Measurements from ENCODE around the gene RIPPLY2. TPM values are rescaled to one million over a fixed set of nuclear protein-coding genes. Genes with fewer than 3 reads are reported as not detected.

The RIPPLY2 gene
- total and polyA plus RNA-seq, 2 of the 4 experiments (the other 2 are of a cell fraction) = 0.32 TPM; not detected in 1

- DNase-seq (no peak), ATAC-seq (ENCODE audit: low read depth) (no peak)
- Histone ChIP-seq H3K27ac (ENCODE audit: insufficient read depth, low read length) (no peak overlapping the region), H3K36me3 (ENCODE audit: control insufficient read depth, insufficient read depth, low read length) (no peaks in the 10 kb centered on the region), H2BK120ac (ENCODE audit: low read depth, low read length) (no peak overlapping the region), H2AK9ac (replicated peaks; ENCODE audit: low read depth, low read length, poor library complexity) (no peak overlapping the region), H3K4me1 (ENCODE audit: control insufficient read depth, insufficient read depth, low read length) (no peaks in the 10 kb centered on the region), H3K14ac (replicated peaks; ENCODE audit: low read depth, low read length) (no peak overlapping the region), H3K9me3 (ENCODE audit: control insufficient read depth, insufficient read depth, low read length) (no peaks in the 10 kb centered on the region), H4K8ac (ENCODE audit: low read depth in 2 of 2, low read length in 2 of 2) (no peak overlapping the region), H3K56ac (ENCODE audit: extremely low read depth, insufficient read depth, low read length) (no peak overlapping the region), H3K4me3 (ENCODE audit: insufficient read depth, low read depth, low read length) (no peak overlapping the region), H4K5ac (ENCODE audit: low read depth, low read length) (no peak overlapping the region), H2AK5ac (ENCODE audit: low read depth, low read length) (no peak overlapping the region), H2BK20ac (ENCODE audit: low read depth, low read length) (no peak overlapping the region), H3K9me1 (ENCODE audit: insufficient read depth, low read length) (no peaks in the 10 kb centered on the region), H3K4ac (ENCODE audit: low read depth, low read length) (no peak overlapping the region), H3K23ac (ENCODE audit: low read depth, low read length) (no peak overlapping the region), H3K4me2 (ENCODE audit: low read depth, low read length) (no peak overlapping the region), H3K18ac (ENCODE audit: low read depth, low read length) (no peak overlapping the region), H4K20me1 (ENCODE audit: insufficient read depth, low read length) (no peaks in the 10 kb centered on the region), H3K9ac (ENCODE audit: low read depth, low read length) (no peak overlapping the region), H2AFZ (replicated peaks; ENCODE audit: low read length, poor library complexity) (no peak overlapping the region), H4K91ac (ENCODE audit: insufficient read depth, low read depth, low read length) (no peak overlapping the region), H3K79me1 (ENCODE audit: low read depth in 1 of 2, low read length in 2 of 2) (no peaks in the 10 kb centered on the region), H2BK15ac (ENCODE audit: low read depth, low read length) (no peak overlapping the region), H3K27me3 (ENCODE audit: control insufficient read depth, insufficient read depth, low read length) (no peaks in the 10 kb centered on the region), H2BK5ac (ENCODE audit: low read depth, low read length, poor library complexity, severe bottlenecking) (no peak overlapping the region)
- dilution Hi-C loops (cut with HindIII; ENCODE audit: low sequenced_read_pairs, unreplicated experiment) (no loop called here), in situ Hi-C loops (cut with MboI; ENCODE audit: low sequenced_read_pairs) (no loop called here), intact Hi-C loops (cut with micrococcal nuclease) (no loop called here)
- TF ChIP-seq RFX5 (IDR thresholded peaks at IDR 0.05; ENCODE audit: low read depth, low read length) = no peak
- no peak for TF ChIP-seq RAD21 (IDR thresholded peaks at IDR 0.05; ENCODE audit: low read length)
- TF ChIP-seq SMC3 (IDR thresholded peaks at IDR 0.05; ENCODE audit: low read depth, low read length) = no peak
- TF ChIP-seq MAZ (IDR thresholded peaks at IDR 0.05; ENCODE audit: borderline replicate concordance, low read depth, low read length) = no peak
- no peak for TF ChIP-seq BHLHE40 (IDR thresholded peaks at IDR 0.05; ENCODE audit: low read depth, low read length)
- TF ChIP-seq, protein P1, sequence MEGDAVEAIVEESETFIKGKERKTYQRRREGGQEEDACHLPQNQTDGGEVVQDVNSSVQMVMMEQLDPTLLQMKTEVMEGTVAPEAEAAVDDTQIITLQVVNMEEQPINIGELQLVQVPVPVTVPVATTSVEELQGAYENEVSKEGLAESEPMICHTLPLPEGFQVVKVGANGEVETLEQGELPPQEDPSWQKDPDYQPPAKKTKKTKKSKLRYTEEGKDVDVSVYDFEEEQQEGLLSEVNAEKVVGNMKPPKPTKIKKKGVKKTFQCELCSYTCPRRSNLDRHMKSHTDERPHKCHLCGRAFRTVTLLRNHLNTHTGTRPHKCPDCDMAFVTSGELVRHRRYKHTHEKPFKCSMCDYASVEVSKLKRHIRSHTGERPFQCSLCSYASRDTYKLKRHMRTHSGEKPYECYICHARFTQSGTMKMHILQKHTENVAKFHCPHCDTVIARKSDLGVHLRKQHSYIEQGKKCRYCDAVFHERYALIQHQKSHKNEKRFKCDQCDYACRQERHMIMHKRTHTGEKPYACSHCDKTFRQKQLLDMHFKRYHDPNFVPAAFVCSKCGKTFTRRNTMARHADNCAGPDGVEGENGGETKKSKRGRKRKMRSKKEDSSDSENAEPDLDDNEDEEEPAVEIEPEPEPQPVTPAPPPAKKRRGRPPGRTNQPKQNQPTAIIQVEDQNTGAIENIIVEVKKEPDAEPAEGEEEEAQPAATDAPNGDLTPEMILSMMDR (conservative IDR thresholded peaks at IDR 0.05; ENCODE audit: low read depth, low read length) = no peak
- TF ChIP-seq USF2 (IDR thresholded peaks at IDR 0.05; ENCODE audit: low read depth, low read length) = no peak
- TF ChIP-seq NFE2L2 (IDR thresholded peaks at IDR 0.05; ENCODE audit: low read depth, low read length) = no peak
- no peak for TF ChIP-seq CHD1 (IDR thresholded peaks at IDR 0.05; ENCODE audit: low read depth, low read length)
- no peak for TF ChIP-seq RCOR1 (IDR thresholded peaks at IDR 0.05; ENCODE audit: insufficient replicate concordance, low read length)
- no peak for TF ChIP-seq FOS (IDR thresholded peaks at IDR 0.05; ENCODE audit: low read depth, low read length)
- ChIA-PET POLR2A (ENCODE audit: unreplicated experiment) (no interaction called here), CTCF (no interaction called here)
- BruUV-seq (replicated peaks) = no TSS peak
Measured at GRCh38 chr6:83812595-83812994, 40.6 kb upstream of the RIPPLY2 start.
